Thoracic aorta (tissue), 2 donors: ENCODE data around the gene HDAC11. TPM values are rescaled to one million over a fixed set of nuclear protein-coding genes. Genes with fewer than 3 reads are reported as not detected.

Source experiments
- ATAC-seq: fragments of 150-250 bp; one replicate; pipeline ENCODE4 v1.8.0; 2017; ENCODE audit warnings: low read depth; ENCODE audit not compliant: insufficient number of reproducible peaks, low FRiP score
- DNase-seq: peaks from one replicate; pipeline ENCODE4 v3.0.0-alpha.2; 2020; ENCODE audit warnings: low spot score
- H3K27ac ChIP-seq, 2 donors: fragments of 200-600 bp; sonication (generic); 1 replicate in 1 of 2; 2 replicates in 1 of 2; pipeline ENCODE4 v1.5.1; 2016; ENCODE audit warnings: mild to moderate bottlenecking in 2 of 2, moderate library complexity in 2 of 2
- H3K27me3 ChIP-seq: fragments of 200-600 bp; sonication (generic); replicated peaks from 2 replicates; pipeline ENCODE4 v1.6.0; 2016; ENCODE audit warnings: mild to moderate bottlenecking; ENCODE audit not compliant: insufficient read depth
- H3K36me3 ChIP-seq: fragments of 200-600 bp; sonication (generic); one replicate; pipeline ENCODE4 v1.5.1; 2016
- H3K4me1 ChIP-seq, 2 donors: fragments of 200-600 bp; sonication (generic); 1 replicate in 1 of 2; 2 replicates in 1 of 2; pipeline versions ENCODE4 v1.5.1 to v1.6.0; 2016; ENCODE audit warnings: low read depth in 2 of 2, mild to moderate bottlenecking in 1 of 2; ENCODE audit not compliant: control insufficient read depth in 1 of 2
- H3K4me3 ChIP-seq: fragments of 200-600 bp; sonication (generic); 2 replicates; pipeline ENCODE4 v1.5.1; 2016; ENCODE audit warnings: mild to moderate bottlenecking
- H3K9me3 ChIP-seq: fragments of 200-600 bp; sonication (generic); 2 replicates; pipeline ENCODE4 v1.5.1; 2016
- total RNA-seq, 2 donors: library from RNA; depleted of rRNA; stranded (reverse); fragments of >200 nt; gene quantifications; one replicate each; pipeline versions ENCODE4 v1.1.0 to v1.2.3, GENCODE V29; 2016
- TF ChIP-seq, protein P1 (sequence below): fragments of 200-600 bp; sonication (generic); IDR thresholded peaks from one replicate; pipeline ENCODE4 v1.5.1; 2019; ENCODE audit warnings: antibody characterized with exemption

Gene HDAC11
- total RNA-seq, 2 donors from 2014 or later: 15.8 to 17.4 TPM

DNA sequence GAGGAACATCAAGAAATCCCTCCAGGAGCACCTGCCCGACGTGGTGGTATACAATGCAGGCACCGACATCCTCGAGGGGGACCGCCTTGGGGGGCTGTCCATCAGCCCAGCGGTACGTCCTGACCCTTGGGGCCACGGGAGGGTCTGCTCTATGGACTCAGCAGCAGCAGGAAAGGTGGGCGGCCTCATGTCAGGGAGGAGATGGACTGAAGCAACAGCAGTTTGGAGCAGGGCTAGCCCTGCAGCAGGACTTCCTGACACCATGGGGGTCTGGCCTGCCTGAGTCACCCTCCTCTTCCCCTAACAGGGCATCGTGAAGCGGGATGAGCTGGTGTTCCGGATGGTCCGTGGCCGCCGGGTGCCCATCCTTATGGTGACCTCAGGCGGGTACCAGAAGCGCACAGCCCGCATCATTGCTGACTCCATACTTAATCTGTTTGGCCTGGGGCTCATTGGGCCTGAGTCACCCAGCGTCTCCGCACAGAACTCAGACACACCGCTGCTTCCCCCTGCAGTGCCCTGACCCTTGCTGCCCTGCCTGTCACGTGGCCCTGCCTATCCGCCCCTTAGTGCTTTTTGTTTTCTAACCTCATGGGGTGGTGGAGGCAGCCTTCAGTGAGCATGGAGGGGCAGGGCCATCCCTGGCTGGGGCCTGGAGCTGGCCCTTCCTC is 24.2 kb downstream of the HDAC11 start:
- DNase-seq (no peak), ATAC-seq (no peak)
- Histone ChIP-seq H3K27ac (no peak overlapping the region), H3K27me3 (no peaks in the 10 kb centered on the region), H3K4me1 (no peaks in the 10 kb centered on the region), H3K9me3 (no peaks in the 10 kb centered on the region), H3K4me3 (no peak overlapping the region), H3K36me3 (peaks cover 12% of the 10 kb centered on the region)
- TF ChIP-seq, protein P1, sequence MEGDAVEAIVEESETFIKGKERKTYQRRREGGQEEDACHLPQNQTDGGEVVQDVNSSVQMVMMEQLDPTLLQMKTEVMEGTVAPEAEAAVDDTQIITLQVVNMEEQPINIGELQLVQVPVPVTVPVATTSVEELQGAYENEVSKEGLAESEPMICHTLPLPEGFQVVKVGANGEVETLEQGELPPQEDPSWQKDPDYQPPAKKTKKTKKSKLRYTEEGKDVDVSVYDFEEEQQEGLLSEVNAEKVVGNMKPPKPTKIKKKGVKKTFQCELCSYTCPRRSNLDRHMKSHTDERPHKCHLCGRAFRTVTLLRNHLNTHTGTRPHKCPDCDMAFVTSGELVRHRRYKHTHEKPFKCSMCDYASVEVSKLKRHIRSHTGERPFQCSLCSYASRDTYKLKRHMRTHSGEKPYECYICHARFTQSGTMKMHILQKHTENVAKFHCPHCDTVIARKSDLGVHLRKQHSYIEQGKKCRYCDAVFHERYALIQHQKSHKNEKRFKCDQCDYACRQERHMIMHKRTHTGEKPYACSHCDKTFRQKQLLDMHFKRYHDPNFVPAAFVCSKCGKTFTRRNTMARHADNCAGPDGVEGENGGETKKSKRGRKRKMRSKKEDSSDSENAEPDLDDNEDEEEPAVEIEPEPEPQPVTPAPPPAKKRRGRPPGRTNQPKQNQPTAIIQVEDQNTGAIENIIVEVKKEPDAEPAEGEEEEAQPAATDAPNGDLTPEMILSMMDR: no peak

DNA sequence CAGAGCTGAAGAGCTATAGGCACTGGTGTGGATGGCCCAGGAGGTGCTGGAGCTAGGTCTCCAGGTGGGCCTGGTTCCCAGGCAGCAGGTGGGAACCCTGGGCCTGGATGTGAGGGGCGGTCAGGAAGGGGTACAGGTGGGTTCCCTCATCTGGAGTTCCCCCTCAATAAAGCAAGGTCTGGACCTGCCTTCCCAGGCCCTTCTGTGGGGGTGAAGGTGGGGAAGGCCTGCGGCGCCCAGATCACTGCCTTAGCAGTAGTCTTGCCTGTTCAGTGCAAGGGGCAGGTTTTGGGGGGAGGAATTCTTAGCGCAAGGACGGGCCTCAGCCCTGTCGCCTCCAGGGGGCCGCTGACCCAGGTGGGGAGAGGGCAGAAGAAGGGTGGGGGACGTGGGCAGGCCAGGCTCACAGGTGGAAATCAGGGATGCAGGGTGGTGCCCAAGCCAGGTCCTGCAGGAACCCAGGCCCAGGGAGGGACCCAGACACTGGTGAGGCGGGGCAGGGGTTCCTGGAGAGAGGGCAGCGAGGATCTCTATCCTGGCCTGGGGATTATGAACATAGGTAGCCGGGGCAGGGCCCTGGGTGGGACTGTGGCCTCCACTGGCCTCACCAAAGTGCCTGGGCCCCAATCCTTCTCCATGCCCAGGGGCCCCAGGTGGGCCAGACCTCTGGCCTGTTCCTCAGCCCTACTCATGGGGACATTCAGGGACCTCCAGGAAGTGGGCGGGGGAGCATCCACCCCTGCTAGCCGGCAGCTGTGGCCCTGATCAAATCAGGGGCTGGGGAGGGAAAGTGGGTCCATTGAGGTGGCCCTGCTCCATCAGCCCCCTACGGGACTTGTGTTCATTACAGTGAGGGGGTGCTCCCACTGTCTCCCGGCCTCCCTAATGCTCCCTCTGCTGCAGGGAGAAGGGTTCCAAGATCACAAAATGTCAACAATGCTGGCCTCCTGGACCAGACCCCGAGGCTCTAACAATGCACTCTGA is 25.3 kb downstream of the HDAC11 start:
- TF ChIP-seq, protein P1: no peak
- Histone ChIP-seq H3K36me3 (peaks cover 12% of the 10 kb centered on the region), H3K4me3 (no peak overlapping the region), H3K27me3 (no peaks in the 10 kb centered on the region), H3K4me1 (no peaks in the 10 kb centered on the region), H3K9me3 (no peaks in the 10 kb centered on the region), H3K27ac (no peak overlapping the region)
- ATAC-seq (no peak), DNase-seq (no peak)

DNA sequence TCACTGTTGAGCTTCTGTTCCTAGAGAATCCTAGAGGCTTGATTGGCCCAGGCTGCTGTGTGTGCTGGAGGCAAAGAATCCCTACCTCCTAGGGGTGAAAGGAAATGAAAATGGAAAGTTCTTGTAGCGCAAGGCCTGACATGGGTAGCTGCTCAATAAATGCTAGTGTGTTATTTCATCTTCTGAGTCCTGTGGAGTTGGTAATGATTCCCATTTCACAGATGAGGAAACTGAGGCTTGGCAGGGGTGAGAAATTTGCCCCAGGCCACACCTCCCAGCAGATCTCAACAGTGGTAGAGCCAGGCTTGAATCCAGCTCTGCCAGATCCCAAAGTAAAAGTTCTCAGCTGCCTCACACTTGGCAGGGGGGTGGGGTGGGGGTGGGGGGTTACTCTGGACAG is 26.1 kb downstream of the HDAC11 start:
- Histone ChIP-seq H3K27ac (no peak overlapping the region), H3K4me1 (no peaks in the 10 kb centered on the region), H3K4me3 (no peak overlapping the region), H3K27me3 (no peaks in the 10 kb centered on the region), H3K36me3 (peaks cover 12% of the 10 kb centered on the region), H3K9me3 (no peaks in the 10 kb centered on the region)
- TF ChIP-seq, protein P1: no peak
- ATAC-seq (no peak), DNase-seq (no peak)

DNA sequence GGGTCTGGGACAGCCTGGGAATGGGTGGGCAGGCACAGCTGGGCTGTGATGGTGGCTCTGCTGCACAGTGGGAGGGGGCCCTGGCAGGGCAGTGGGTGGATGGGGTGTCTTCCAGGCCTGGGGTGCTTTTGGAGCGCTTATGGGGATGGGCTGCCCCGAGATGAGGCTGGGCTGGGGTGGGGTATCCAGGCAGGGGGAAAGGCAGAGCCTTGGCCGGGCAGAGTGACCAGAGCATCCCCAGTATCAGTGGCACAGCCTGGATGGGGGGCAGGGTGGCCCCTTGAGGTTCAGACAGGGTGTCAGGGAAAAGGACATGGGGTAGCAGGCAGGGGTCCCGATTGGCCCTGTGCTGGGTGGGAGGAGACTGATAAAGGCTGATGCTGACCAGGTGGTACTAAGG is 26.6 kb downstream of the HDAC11 start:
- H3K4me1 ChIP-seq: no peaks in the 10 kb centered on the region
- TF ChIP-seq, protein P1: no peak
- H3K27me3 ChIP-seq: no peaks in the 10 kb centered on the region
- H3K27ac ChIP-seq: no peak overlapping the region
- H3K36me3 ChIP-seq: peaks cover 12% of the 10 kb centered on the region
- no peak for ATAC-seq
- no peaks in the 10 kb centered on the region for H3K9me3 ChIP-seq
- no peak overlapping the region for H3K4me3 ChIP-seq
- DNase-seq: no peak

DNA sequence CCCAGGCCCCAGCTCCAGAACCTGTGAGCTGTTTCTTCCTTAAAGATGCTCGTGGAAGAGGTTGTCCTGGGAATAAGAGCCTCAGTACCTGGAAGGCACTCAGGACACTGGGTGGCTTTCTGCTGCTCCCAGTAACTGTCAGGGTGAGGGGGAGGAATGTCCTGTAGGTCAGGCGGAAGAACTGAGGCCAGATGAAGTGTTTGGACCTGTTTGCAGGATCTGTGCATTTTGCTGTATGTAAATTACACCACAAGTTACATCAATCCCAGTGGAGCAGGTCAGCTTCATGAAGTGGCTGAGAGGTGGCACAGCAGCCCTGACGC is 27.1 kb downstream of the HDAC11 start:
- DNase-seq (no peak), ATAC-seq (no peak)
- Histone ChIP-seq H3K27ac (no peak overlapping the region), H3K27me3 (no peaks in the 10 kb centered on the region), H3K4me3 (no peak overlapping the region), H3K9me3 (no peaks in the 10 kb centered on the region), H3K36me3 (peaks cover 12% of the 10 kb centered on the region), H3K4me1 (no peaks in the 10 kb centered on the region)
- TF ChIP-seq, protein P1: no peak
